Measurements from ENCODE around the gene COL24A1.
"Not testable (repeated sequence)": the region's sequence is repeated elsewhere in the genome, so short reads cannot be mapped to it uniquely, and the experiment has no call there.

Gene COL24A1

GRCh38 chr1:86072474-86072873 is 84.1 kb downstream of the COL24A1 start:
- DNase-seq (ENCODE audit: low read depth) = not testable (repeated sequence)

GRCh38 chr1:86071870-86072269 is 84.7 kb downstream of the COL24A1 start:
- DNase-seq (ENCODE audit: low read depth) = not testable (repeated sequence)

GRCh38 chr1:86069757-86070145 is 86.8 kb downstream of the COL24A1 start:
- no peak for DNase-seq (ENCODE audit: low read depth)

GRCh38 chr1:86068841-86069756 is 87.5 kb downstream of the COL24A1 start:
- no peak for DNase-seq (ENCODE audit: low read depth)

GRCh38 chr1:86068271-86068721 is 88.3 kb downstream of the COL24A1 start:
- DNase-seq (ENCODE audit: low read depth) = no peak

GRCh38 chr1:86067626-86068025 is 88.9 kb downstream of the COL24A1 start:
- DNase-seq (ENCODE audit: low read depth) = no peak

- no peak for DNase-seq (ENCODE audit: low read depth)
Measured at GRCh38 chr1:86064899-86065298, 91.7 kb downstream of the COL24A1 start.

- DNase-seq (ENCODE audit: low read depth) = no peak
Measured at GRCh38 chr1:86063721-86064120, 92.9 kb downstream of the COL24A1 start.

- DNase-seq (ENCODE audit: low read depth) = no peak
Measured at GRCh38 chr1:86062453-86062852, 94.1 kb downstream of the COL24A1 start.

- no peak for DNase-seq (ENCODE audit: low read depth)
Measured at GRCh38 chr1:86061551-86061990, 95.0 kb downstream of the COL24A1 start.

- no peak for DNase-seq (ENCODE audit: low read depth)
Measured at GRCh38 chr1:86054396-86054795, 102.2 kb downstream of the COL24A1 start.

- no peak for DNase-seq (ENCODE audit: low read depth)
Measured at GRCh38 chr1:86052948-86053698, 103.4 kb downstream of the COL24A1 start.

GRCh38 chr1:86035101-86035500 is 121.5 kb downstream of the COL24A1 start:
- DNase-seq (ENCODE audit: low read depth) = no peak

- no peak for DNase-seq (ENCODE audit: low read depth)
Measured at GRCh38 chr1:86030180-86030579, 126.4 kb downstream of the COL24A1 start.

- no peak for DNase-seq (ENCODE audit: low read depth)
Measured at GRCh38 chr1:86018283-86018923, 138.2 kb downstream of the COL24A1 start.

GRCh38 chr1:86016076-86016759 is 140.4 kb downstream of the COL24A1 start:
- DNase-seq (ENCODE audit: low read depth) = no peak

GRCh38 chr1:86015375-86015774 is 141.2 kb downstream of the COL24A1 start:
- DNase-seq (ENCODE audit: low read depth) = no peak

GRCh38 chr1:86000601-86001000 is 156.0 kb downstream of the COL24A1 start:
- no peak for DNase-seq (ENCODE audit: low read depth)

- DNase-seq (ENCODE audit: low read depth) = no peak
Measured at GRCh38 chr1:85998105-85998855, 158.3 kb downstream of the COL24A1 start.

GRCh38 chr1:85992791-85993190 is 163.8 kb downstream of the COL24A1 start:
- DNase-seq (ENCODE audit: low read depth) = no peak

- DNase-seq (ENCODE audit: low read depth) = no peak
Measured at GRCh38 chr1:85991261-85991660, 165.3 kb downstream of the COL24A1 start.
